Right lobe of liver (tissue), 6 donors: ENCODE data around the gene FAM174C. TPM values are rescaled to one million over a fixed set of nuclear protein-coding genes. Genes with fewer than 3 reads are reported as not detected.

ENCODE experiments used
- ATAC-seq, 4 donors: fragments of 200-7000 bp; cut with Tn5 transposase; one replicate each; pipeline ENCODE4 v1.9.1; 2020; ENCODE audit warnings: mild to moderate bottlenecking in 4 of 4, moderate library complexity in 4 of 4
- DNase-seq, 3 donors: peaks; one replicate each; pipeline ENCODE4 v3.0.0-alpha.2; 2020
- H3K27ac ChIP-seq, 3 donors: fragments of 200-600 bp; one replicate each; pipeline ENCODE4 v1.8.0; 2022
- H3K27me3 ChIP-seq, 2 donors: fragments of 200-600 bp; one replicate each; pipeline ENCODE4 v1.8.0; 2022
- H3K36me3 ChIP-seq, 4 donors: fragments of 200-600 bp; sonication (generic) in 1 of 4; one replicate each; pipeline versions ENCODE4 v1.5.1 to v1.8.0; 2017 to 2022; ENCODE audit warnings: control low read depth in 1 of 4
- H3K4me1 ChIP-seq, 4 donors: fragments of 200-600 bp; sonication (generic) in 1 of 4; one replicate each; pipeline versions ENCODE4 v1.5.1 to v1.8.0; 2017 to 2022; ENCODE audit warnings: control low read depth in 1 of 4
- H3K4me3 ChIP-seq, 3 donors: fragments of 200-600 bp; one replicate each; pipeline ENCODE4 v1.8.0; 2022
- H3K9me3 ChIP-seq, 4 donors: fragments of 200-600 bp; sonication (generic) in 1 of 4; one replicate each; pipeline versions ENCODE4 v1.5.1 to v1.8.0; 2017 to 2022; ENCODE audit warnings: control low read depth in 1 of 4
- CTCF ChIP-seq, 4 donors: fragments of 200-600 bp in 3 of 4; fragments of 450-650 bp in 1 of 4; IDR thresholded peaks; one replicate each; pipeline versions ENCODE4 v1.5.1 to v1.8.0; 2016 to 2022; ENCODE audit warnings: antibody characterized with exemption in 4 of 4, mild to moderate bottlenecking in 2 of 4
- POLR2A ChIP-seq: fragments of 450-650 bp; IDR thresholded peaks from one replicate; pipeline ENCODE4 v1.6.1; 2017; ENCODE audit warnings: antibody characterized with exemption, mild to moderate bottlenecking
- WGBS: methylation state at CpG from one replicate; pipeline ENCODE4 v1.1.6; 2018; ENCODE audit warnings: low coverage, low lambda C conversion rate; ENCODE audit not compliant: insufficient coverage; ENCODE audit errors: missing lambda C conversion rate; 5-methylcytosine and 5-hydroxymethylcytosine counted together
- intact Hi-C, 2 donors: fragments of 100-400 bp; cut with DNase I; formaldehyde crosslinking; loops; one replicate each; pipeline versions ENCODE4 v1.11.2 to v1.14.1; 2022
- total RNA-seq, 6 experiments: library from RNA; depleted of rRNA in 2 of 6; stranded (reverse); fragments of >200 nt in 2 of 6; fragmentation: NEBNext Ultra II Directional in 3 of 6; extraction: Animal tissue kit (Norgen Biotek cat#: 25700) in 3 of 6; gene quantifications; one replicate each; pipeline versions ENCODE4 v1.1.0 to v1.2.4, GENCODE V29; 2016 to 2023
- donor health status: DM: no; HTN: yes; CAD: no.
- donor health status: DM: no; HTN: no; CAD: no.
- donor health status: DM: no; HTN: no; CAD: no.
- donor health status: DM: no; HTN: yes; CAD: no.
- donor health status: DM: no; HTN: yes; CAD: no.

The FAM174C gene
- total RNA-seq, 6 experiments from 2014 or later = 34.0 to 103 (median 43.8) TPM

- peak in 1 of 3 donors; percentile 63 for DNase-seq
- Histone ChIP-seq H3K36me3 (peaks cover 5 to 30% (median 16%) of the 10 kb centered on the region in 4 donors), H3K4me1 (peaks cover 5 to 65% (median 26%) of the 10 kb centered on the region in 4 donors), H3K4me3 (peak overlapping the region in 1 of 3 donors; percentile 70), H3K27ac (peak overlapping the region; percentile 67 to 92 (median 84)), H3K9me3 (no peaks in the 10 kb centered on the region), H3K27me3 (no peaks in the 10 kb centered on the region)
- no peak for TF ChIP-seq POLR2A
- TF ChIP-seq CTCF (IDR thresholded peaks at IDR 0.05) = no peak
- 3% methylated on average over 10 of the region's 33 CpGs for WGBS
- intact Hi-C loops = no loop called here
- no peak for ATAC-seq
Measured at GRCh38 chr19:1259876-1260748, 15.2 kb upstream of the FAM174C start.

GRCh38 chr19:1260749-1261537 is 14.4 kb upstream of the FAM174C start:
- 2% methylated on average over 13 of the region's 83 CpGs for WGBS
- Histone ChIP-seq H3K4me1 (peaks cover 5 to 61% (median 26%) of the 10 kb centered on the region in 4 donors), H3K4me3 (peak overlapping the region; percentile 58 to 70 (median 69)), H3K27me3 (no peaks in the 10 kb centered on the region), H3K9me3 (no peaks in the 10 kb centered on the region), H3K36me3 (peaks cover 0 to 22% (median 8%) of the 10 kb centered on the region in 4 donors), H3K27ac (peak overlapping the region; percentile 71 to 92 (median 90))
- intact Hi-C loops = no loop called here
- peak; percentile 74 for TF ChIP-seq POLR2A
- no peak for TF ChIP-seq CTCF (IDR thresholded peaks at IDR 0.05)
- DNase-seq (peak; percentile 98), ATAC-seq (peak; percentile 60 to 78 (median 75))

- Histone ChIP-seq H3K27me3 (no peaks in the 10 kb centered on the region), H3K27ac (peak overlapping the region; percentile 71 to 92 (median 90)), H3K9me3 (no peaks in the 10 kb centered on the region), H3K36me3 (peaks cover 0 to 17% (median 4%) of the 10 kb centered on the region in 4 donors), H3K4me3 (peak overlapping the region; percentile 58 to 70 (median 69)), H3K4me1 (peaks cover 5 to 64% (median 28%) of the 10 kb centered on the region in 4 donors)
- DNase-seq (no peak), ATAC-seq (no peak)
- WGBS = 4% methylated on average over 14 of the region's 14 CpGs
- intact Hi-C loops = no loop called here
- TF ChIP-seq POLR2A = no peak
- no peak for TF ChIP-seq CTCF (IDR thresholded peaks at IDR 0.05)
Measured at GRCh38 chr19:1261538-1261797, 13.9 kb upstream of the FAM174C start.

- no peaks in the 10 kb centered on the region for H3K27me3 ChIP-seq
- H3K27ac ChIP-seq = peak overlapping the region; percentile 71 to 92 (median 90)
- peaks cover 5 to 65% (median 28%) of the 10 kb centered on the region in 4 donors for H3K4me1 ChIP-seq
- no peaks in the 10 kb centered on the region for H3K9me3 ChIP-seq
- peak; percentile 94 to 98 (median 98) for DNase-seq
- 10% methylated on average over 6 of the region's 28 CpGs for WGBS
- TF ChIP-seq CTCF (IDR thresholded peaks at IDR 0.05) (no peak), POLR2A (peak; percentile 85)
- peak; percentile 41 to 68 (median 63) for ATAC-seq
- intact Hi-C loops = no loop called here
- H3K36me3 ChIP-seq = peaks cover 0 to 11% (median under 1%) of the 10 kb centered on the region in 4 donors
- peak overlapping the region; percentile 58 to 70 (median 69) for H3K4me3 ChIP-seq
Measured at GRCh38 chr19:1261798-1262622, 13.3 kb upstream of the FAM174C start.
